ENCODE results near the gene CEACAM6. TPM values are rescaled to one million over a fixed set of nuclear protein-coding genes. Genes with fewer than 3 reads are reported as not detected.

Gene CEACAM6
- not detected in 2 replicates for total RNA-seq

DNA sequence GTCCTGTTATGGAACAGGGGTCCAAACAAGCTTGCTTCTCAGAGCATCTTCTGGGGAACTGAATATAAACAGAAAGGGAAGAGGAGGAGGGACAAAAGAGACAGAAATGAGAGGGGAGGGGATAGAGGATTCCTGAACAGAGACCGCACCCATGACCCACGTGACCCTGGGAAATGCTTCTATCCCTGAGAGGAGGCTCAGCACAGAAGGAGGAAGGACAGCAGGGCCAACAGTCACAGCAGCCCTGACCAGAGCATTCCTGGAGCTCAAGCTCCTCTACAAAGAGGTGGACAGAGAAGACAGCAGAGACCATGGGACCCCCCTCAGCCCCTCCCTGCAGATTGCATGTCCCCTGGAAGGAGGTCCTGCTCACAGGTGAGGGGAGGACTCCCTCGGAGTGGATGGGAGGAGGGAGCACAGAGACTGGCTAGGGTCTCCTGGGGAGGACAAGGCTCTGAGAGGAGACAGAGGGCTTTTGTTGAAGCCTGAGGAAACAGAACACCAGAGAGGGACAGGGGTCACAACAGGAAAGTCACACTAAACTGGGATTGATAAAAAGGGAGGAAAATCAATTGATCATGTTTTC, at the start of gene CEACAM6:
Gene CEACAM6 (plus strand): TSS at position 203 of the 586 bp plus-strand sequence. CDS start 109 bp downstream, at position 312.

DNA sequence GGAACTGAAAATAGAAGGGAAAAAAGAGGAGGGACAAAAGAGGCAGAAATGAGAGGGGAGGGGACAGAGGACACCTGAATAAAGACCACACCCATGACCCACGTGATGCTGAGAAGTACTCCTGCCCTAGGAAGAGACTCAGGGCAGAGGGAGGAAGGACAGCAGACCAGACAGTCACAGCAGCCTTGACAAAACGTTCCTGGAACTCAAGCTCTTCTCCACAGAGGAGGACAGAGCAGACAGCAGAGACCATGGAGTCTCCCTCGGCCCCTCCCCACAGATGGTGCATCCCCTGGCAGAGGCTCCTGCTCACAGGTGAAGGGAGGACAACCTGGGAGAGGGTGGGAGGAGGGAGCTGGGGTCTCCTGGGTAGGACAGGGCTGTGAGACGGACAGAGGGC, 46.8 kb upstream of the CEACAM6 start, which contains the start of gene CEACAM5:
Gene CEACAM5 (plus strand): TSS at position 146 of the 400 bp plus-strand sequence. CDS start 106 bp downstream, at position 252.

DNA sequence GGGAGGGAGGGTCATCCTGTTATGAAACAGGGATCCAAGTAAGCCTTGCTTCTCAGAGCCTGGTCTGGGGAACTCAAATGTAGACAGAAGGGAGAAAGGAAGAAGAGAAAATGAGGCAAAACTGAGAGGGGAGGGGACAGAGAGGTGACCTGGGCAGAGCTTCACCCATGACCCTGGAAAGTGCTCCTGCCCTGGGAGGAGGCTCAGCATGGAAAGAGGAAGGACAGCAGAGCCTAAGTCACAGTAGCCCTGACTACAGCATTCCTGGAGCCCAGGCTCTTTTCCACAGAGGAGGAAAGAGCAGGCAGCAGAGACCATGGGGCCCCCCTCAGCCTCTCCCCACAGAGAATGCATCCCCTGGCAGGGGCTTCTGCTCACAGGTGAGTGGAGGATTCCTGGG, 41.0 kb downstream of the CEACAM6 start, which contains the start of gene CEACAM3:
Gene CEACAM3 (plus strand): TSS at position 226 of the 400 bp plus-strand sequence. CDS start 91 bp downstream, at position 317.

Other genes with a start within 250 kb of the CEACAM6 start
- gene CEACAM21, start 179.4 kb upstream of the CEACAM6 start, total RNA-seq, result 0.47 and 1.6 TPM in 2 replicates
- gene CEACAM4, start 128.5 kb upstream of the CEACAM6 start, total RNA-seq, result not detected in 2 replicates
- not detected in 2 replicates for gene CEACAM7, start 67.3 kb upstream of the CEACAM6 start, total RNA-seq
- not detected in 2 replicates for gene CEACAM5, start 46.9 kb upstream of the CEACAM6 start, total RNA-seq
- gene CEACAM3, start 41.1 kb downstream of the CEACAM6 start, total RNA-seq, result not detected in 2 replicates
- not detected in 2 replicates for gene LYPD4, start 89.2 kb downstream of the CEACAM6 start, total RNA-seq
- gene DMRTC2, start 89.5 kb downstream of the CEACAM6 start, total RNA-seq, result not detected in 2 replicates
- 2,258 and 2,371 TPM in 2 replicates for gene RPS19, start 104.7 kb downstream of the CEACAM6 start, total RNA-seq
- gene CD79A, start 121.7 kb downstream of the CEACAM6 start, total RNA-seq, result 0.09 TPM in 2 replicates
- 41.0 and 45.1 TPM in 2 replicates for gene ARHGEF1, start 127.7 kb downstream of the CEACAM6 start, total RNA-seq
- under 0.01 TPM in 1 of 2 replicates, not detected in the other for gene ERFL, start 172.9 kb downstream of the CEACAM6 start, total RNA-seq
- 189 and 201 TPM in 2 replicates for gene RABAC1, start 203.8 kb downstream of the CEACAM6 start, total RNA-seq
- gene ATP1A3, start 238.7 kb downstream of the CEACAM6 start, total RNA-seq, result under 0.01 TPM in 1 of 2 replicates, not detected in the other